GM18511 (cell line): Measurements from ENCODE around the gene EEPD1.
"Not testable (repeated sequence)": the region's sequence is repeated elsewhere in the genome, so short reads cannot be mapped to it uniquely, and the experiment has no call there.

Experiments used
- ATAC-seq: cut with Tn5 transposase; IDR thresholded peaks from one replicate; pipeline ENCODE4 v1.9.1; 2021; ENCODE audit warnings: mild to moderate bottlenecking, moderate library complexity; ENCODE audit not compliant: unreplicated experiment

EEPD1 gene

GRCh38 chr7:36152756-36153570 lies at the start of gene EEPD1:
EEPD1 (plus strand) TSS chr7:36153254; CDS start chr7:36154325, 1,071 bp downstream.
- ATAC-seq = peak; percentile 97

DNA sequence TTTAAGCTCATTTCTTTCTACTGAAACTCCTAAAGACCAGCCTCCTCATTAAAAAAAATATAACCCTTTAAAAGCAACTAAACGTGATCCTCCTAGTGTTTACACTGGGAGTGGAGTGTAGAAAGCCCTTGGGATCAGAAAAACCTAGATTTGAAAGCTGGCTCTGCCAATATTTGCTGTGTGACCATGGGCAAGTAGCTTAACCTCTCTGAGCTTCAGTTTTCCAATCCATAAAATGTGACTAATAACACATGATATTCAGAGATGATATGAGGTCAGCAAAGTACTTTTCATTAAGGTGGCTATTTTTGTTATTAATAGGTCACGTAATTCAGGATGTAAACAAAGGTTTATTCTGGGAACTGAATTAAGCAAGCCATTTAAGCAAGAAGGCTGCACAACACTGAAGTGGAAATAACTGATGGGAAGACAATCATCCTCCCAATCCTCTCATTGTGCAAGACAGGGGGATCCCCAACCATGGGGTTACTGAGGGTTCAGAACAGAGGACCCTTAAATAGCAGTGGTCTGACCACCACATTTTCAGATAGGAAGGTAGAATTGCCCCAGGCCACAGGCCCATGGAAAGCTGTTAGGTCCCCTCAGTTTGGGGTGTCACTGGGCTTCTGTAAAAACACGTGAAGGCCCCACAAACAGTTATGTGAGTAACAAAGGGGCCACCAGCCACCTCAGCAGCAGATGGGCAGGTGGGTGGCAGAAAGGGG lies 49.1 kb upstream of the EEPD1 start:
- ATAC-seq = no peak

GRCh38 chr7:36106972-36107908 lies 45.8 kb upstream of the EEPD1 start:
- ATAC-seq = not testable (repeated sequence)

- ATAC-seq = no peak
Observed at GRCh38 chr7:36107926-36108631, 45.0 kb upstream of the EEPD1 start.

DNA sequence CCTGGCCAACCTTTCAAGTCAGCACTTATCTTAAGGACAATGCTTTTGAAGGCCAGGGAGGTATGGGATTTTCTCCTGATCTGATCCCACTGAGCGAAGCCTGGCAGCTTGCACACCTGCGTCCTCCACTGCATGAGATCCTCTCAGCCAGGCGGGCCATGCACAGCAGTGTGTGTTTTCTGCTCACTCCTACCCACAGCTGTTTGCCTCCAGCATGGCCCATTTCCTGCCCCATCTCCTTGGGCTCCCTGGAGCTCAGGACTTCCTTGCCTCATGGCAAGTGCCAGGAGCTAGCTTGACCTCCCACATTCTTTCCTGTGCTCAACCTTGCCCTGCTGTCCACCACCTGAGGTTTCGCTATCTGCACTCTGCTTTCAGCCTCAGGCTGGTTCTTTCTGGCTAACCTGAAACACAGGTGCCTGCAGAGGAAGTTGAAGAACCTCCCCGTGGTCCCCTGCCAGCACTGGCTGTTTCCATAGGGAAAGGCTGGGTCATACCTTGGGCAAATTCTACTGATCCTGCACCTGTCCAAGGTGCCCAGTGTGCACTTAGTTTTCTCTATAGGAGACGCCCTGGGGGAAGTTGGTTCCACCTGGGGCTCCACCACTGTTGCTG lies 43.9 kb upstream of the EEPD1 start:
- no peak for ATAC-seq

DNA sequence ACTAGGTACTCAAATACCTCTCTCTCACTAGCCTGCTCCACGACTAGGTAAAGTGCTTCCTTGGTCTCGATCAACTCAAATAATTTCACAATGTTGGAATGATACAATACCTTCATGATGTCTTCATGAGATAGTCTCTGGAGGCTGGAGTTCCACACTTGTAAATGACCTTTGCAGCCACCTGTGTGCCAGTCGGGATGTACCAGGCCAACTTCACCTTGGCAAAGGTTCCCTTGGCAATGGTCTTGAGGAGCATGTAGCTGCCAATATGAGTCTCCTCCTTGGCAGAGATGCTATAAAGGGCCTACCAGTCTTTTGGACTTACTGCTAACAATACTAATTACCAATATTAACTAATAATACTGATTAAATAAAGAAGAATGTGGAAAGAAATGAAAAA lies 42.5 kb upstream of the EEPD1 start:
- no peak for ATAC-seq

GRCh38 chr7:36112969-36113368 lies 40.1 kb upstream of the EEPD1 start:
- ATAC-seq = no peak

- no peak for ATAC-seq
Observed at GRCh38 chr7:36114355-36114754, 38.7 kb upstream of the EEPD1 start.

DNA sequence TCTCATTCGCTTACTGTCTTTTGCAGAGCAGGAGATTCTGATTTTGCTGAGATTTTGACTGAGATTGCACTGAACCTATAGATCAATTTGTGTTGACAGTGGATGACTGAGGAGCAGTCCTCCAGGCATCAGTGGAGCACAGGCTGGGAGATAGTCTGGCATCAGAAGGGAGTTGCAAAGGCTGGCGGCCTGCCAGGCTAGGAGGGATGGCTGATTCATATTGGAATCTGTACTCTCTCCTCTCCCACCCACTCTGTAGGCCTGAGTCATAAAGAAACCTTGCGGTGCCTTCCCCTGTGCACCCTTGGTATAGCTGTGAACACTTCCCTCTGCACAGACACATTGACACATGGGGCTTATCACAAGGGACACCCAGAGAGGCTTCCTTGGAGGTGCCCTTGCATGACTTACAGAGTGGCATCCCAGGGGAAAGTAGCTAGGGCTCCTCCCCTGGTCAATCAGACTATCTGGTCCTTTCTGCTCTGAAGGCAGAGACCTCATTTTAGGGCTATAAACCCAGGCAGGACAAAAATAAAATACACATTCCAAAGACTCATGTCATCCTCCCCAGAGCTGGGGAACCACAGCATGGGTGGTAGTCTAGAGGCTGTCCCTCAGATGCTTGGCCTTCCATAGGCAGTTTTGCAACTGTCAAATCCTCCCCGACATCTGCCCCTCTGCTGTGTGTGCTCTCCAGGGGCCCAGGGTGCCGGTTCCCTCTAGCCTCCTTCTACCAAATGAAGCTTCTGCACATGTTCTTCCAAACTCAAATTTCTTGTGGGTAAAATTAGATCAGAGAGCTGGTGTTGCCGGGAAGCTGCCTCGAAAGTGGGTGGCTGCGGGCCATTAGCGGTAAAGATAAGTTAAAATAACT lies 37.4 kb upstream of the EEPD1 start:
- peak; percentile 100 for ATAC-seq

- ATAC-seq = no peak
Observed at GRCh38 chr7:36116347-36117202, 36.5 kb upstream of the EEPD1 start.

DNA sequence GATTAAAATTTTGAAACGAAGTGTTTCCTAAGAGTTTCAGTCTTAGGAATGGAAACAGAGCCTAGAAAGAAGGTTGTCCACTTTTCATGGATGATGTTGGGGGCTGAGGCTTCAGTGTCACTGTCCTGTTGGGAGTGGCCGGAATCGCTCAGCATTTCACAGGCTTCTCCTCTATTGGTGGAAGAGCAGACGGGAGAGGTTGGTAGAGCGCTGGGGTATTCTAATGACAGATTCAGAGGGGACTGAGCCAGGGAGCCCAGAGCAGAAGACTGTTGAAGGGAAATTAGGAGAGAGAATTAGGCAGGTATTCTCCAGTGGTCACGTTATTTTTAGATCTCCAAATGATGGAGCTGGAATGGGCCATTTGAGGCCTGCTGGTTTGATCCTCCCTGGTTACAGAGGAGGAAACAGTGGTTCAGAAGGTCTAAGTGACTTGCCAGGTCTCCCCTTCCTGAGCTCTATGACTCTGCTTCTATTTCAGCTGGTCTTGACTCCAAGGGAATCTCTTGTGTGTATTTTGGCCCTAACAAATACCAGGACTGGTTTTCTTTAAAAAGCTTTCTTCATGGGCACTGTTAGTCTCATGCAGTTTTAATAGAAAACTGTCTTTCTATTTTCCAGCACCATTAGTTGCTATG lies 35.7 kb upstream of the EEPD1 start:
- ATAC-seq = no peak

GRCh38 chr7:36118344-36118743 lies 34.7 kb upstream of the EEPD1 start:
- no peak for ATAC-seq

GRCh38 chr7:36119005-36119706 lies 33.9 kb upstream of the EEPD1 start:
- no peak for ATAC-seq

GRCh38 chr7:36119983-36120646 lies 32.9 kb upstream of the EEPD1 start:
- ATAC-seq = not testable (repeated sequence)

GRCh38 chr7:36125630-36126029 lies 27.4 kb upstream of the EEPD1 start:
- ATAC-seq = not testable (repeated sequence)

DNA sequence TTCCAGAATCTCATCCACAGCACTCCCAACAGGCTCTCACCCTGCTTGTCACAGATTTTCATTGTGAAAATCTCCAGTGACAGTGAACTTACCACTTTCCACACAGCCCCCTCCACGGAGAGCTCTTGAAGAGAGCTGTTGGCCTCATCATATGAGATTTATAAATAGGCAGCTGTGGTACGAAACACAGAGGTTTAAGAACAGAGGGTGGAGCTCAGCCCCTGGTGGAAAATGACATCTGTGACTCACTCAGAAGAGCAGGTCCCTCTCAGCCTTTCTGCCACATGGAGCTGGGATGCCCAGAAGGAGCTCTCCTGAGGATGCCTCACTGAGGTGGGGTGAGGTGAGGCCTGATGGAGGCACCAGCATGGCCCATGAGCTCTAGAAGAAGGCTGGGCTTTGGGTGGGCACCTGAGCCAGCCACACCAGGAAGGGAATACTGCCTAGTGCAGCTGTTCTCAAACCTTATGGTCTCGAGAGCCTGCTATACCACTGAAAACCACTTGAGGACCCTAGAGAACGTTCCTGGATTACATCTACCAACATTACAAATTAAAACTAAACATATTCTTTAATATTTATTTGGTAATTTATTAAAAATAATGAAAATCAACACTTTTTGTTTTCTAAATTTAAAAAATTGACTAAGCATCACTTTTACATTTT lies 25.8 kb upstream of the EEPD1 start:
- ATAC-seq = peak; percentile 77
